ENCODE data around the gene IL20RA.
"Not testable (repeated sequence)": the region's sequence is repeated elsewhere in the genome, so short reads cannot be mapped to it uniquely, and the experiment has no call there.

Gene IL20RA

GRCh38 chr6:137044366-137045221, at the start of gene IL20RA:
IL20RA (minus strand) TSS chr6:137044965; CDS start chr6:137044728, 237 bp downstream.
- DNase-seq, result peak; percentile 74

- DNase-seq, result no peak
Observed at GRCh38 chr6:137093183-137094069, 48.7 kb upstream of the IL20RA start.

- DNase-seq, result no peak
Observed at GRCh38 chr6:137092018-137092417, 47.3 kb upstream of the IL20RA start.

GRCh38 chr6:137089305-137089704, 44.5 kb upstream of the IL20RA start:
- DNase-seq, result no peak

DNA sequence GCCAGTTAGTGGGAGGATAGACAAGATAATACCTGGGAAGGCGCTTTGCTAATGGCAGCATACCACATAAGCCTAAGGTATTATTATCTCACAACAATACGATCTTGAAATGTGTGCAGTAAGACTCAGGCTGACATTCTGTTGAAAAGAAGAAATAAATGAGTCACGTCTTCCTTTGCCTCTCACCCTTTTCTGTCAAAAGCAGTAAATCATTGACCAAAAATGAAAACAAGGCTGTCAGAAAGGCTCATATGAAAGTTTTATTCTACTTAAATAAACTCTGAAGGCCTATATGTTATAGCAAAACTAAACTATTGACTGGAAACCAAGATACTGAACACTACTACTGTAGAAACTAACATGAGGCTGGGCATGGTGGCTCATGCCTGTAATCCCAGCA, 43.1 kb upstream of the IL20RA start:
- no peak for DNase-seq

GRCh38 chr6:137086031-137086430, 41.3 kb upstream of the IL20RA start:
- DNase-seq, result no peak

- DNase-seq, result no peak
Observed at GRCh38 chr6:137084865-137085617, 40.3 kb upstream of the IL20RA start.

- no peak for DNase-seq
Observed at GRCh38 chr6:137084090-137084489, 39.3 kb upstream of the IL20RA start.

GRCh38 chr6:137081997-137082396, 37.2 kb upstream of the IL20RA start:
- no peak for DNase-seq

GRCh38 chr6:137080711-137081110, 35.9 kb upstream of the IL20RA start:
- no peak for DNase-seq

DNA sequence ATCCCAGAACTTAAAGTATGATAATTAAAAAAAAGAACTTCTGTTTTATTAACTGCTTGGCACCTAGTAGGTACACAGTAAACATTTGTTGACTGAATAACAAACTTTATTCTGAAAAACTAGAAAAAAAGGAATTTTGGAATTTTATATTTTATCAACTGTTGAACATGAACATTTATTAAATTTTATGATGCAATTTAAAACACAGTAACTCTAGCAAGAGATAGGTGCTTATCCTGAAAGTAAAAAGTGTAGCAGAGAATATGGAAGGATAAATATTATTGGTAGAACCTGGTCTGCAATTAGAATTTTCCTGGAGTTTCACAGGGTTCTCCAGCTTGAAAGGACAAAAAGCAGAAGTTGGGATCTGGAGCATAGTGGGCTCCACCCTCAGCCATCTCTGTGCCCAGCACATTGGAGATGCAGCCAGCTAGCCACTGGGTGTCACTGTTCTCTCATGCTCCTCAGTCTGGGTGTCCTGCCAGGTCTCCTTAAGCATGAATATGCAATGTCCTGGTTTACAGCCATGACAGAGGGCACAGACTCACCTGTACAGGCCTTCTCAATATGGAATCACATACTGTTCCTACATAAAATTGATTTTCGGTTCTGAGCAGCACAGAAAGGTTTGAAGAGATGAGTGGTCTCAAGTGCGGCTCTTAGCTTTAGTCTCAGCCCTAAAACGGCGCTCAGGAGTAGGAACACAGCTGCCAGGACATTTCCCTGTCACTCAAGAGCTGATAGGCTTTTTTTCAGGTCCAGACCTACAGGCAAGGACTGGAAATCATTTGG, 31.7 kb upstream of the IL20RA start:
- peak; percentile 82 for DNase-seq

DNA sequence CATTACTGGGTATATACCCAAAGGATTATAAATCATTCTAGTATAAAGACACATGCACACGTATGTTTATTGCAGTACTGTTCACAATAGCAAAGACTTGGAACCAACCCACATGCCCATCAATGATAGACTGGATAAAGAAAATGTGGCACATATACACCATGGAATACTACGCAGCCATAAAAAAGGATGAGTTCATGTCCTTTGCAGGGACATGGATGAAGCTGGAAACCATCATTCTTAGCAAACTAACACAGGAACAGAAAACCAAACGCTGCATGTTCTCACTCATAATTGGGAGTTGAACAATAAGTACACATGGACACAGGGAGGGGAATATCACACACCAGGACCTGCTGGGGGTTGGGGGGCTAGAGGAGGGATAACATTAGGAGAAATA, 31.0 kb upstream of the IL20RA start:
- not testable (repeated sequence) for DNase-seq

- no peak for DNase-seq
Observed at GRCh38 chr6:137070303-137070702, 25.5 kb upstream of the IL20RA start.

DNA sequence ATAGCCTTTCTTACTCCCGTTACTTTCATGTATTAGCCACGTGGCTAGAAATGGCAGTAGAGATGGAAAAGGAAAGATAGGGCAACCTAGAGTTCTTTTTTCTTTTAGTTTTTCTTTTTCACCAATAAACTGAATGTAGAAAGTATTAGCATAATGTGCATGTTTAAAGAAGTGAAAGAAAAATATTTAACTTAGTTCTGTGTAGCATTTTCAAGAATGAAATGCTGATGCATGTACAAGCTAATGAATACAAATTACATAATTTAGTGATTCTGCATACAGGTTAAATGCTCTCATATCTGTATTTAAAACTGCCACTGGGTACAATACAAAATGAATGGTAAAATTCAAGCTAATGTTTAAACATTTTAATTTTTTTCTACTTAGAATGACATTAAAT, 22.6 kb upstream of the IL20RA start:
- no peak for DNase-seq

DNA sequence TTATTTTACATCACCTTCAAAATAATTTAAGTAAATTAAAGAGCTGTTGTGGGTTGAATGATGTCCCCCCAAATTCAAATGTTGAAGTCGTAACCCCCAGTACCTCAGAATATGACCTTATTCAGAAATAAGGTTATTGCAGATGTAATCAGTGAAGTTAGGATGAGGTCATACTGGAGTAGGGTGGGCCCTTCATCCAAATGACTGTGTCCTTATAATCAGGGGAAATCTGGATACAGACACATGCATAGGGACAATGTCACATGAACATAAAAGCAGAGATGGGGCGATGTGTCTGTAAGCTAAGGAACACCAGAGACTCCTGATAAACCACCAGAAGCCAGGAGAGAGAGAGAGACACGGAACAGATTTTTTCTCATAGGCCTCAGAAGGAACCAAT, 13.3 kb upstream of the IL20RA start:
- DNase-seq, result no peak

DNA sequence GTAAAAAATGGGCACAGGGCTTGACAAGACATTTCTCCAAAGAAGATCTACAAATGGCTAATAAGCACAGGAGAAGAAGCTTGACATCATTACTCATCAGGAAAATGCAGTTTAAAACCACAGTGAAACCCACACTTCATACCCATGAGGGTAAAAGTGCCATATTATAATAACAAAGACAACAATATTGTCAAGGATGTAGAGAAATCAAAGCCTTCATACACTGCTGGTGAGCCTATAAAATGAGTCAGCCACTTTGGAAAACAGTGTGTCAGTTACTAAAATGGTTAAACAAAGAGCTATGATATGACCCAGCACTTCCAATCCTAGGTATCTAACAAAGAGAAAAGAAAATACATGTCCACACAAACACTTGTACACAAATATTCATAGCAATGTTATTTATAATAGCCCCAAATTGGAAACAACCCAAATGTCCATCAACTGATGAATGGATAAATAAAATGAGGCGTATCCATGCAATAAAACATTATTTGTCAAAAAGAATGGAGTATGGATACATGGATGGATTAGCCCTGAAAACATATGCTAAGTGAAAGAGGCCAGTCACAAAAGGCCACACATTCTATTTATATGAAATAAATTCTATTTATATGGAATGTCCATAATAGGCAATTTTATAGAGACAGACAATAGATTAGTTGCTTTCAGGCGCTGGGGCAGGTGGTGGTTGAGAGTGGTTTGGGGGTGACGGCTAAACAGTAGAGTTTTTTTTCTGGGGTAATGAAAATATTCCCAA, 11.5 kb upstream of the IL20RA start:
- DNase-seq, result no peak

GRCh38 chr6:137051790-137052472, 7.2 kb upstream of the IL20RA start:
- no peak for DNase-seq

GRCh38 chr6:137049095-137049494, 4.3 kb upstream of the IL20RA start:
- no peak for DNase-seq

GRCh38 chr6:137046871-137047412, 2.2 kb upstream of the IL20RA start:
- DNase-seq, result peak; percentile 29

DNA sequence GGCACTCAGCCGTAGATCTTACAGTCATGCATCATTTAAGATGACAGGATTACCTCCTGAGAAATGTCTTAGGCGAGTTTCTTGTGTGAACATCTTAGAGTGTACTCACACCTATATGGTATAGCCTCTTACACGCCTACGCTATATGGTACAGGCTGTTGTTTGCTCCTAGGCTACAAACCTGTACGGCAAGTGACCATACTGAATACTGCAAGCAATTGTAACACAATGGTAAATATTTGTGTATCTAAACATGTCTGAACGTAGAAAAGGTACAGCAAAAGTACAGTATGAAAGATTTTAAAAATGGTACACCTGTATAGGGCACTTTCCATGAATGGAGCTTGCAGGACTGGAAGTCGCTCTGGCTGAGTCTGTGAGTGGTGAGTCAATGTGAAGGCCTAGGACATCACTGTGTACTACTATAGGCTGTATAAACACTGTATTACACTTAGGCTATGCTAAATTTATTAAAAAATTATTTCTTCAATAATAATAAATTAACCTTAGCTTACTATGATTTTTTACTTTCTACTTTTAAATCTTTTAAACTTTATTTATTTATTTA, 541 bp upstream of the IL20RA start:
- no peak for DNase-seq

Data from eye (tissue), 1 donor.